GM12892 (cell line): Measurements from ENCODE around the gene AVPR2.

Experiments
- DNase-seq: peaks from one replicate; pipeline ENCODE4 v3.0.0; 2011; ENCODE audit not compliant: insufficient read length
- FAIRE-seq: peaks from 2 replicates; lab custom pipeline; 2011; peaks lifted over from hg19 to GRCh38; lab: Jason Lieb, UNC
- POLR2A ChIP-seq: IDR thresholded peaks from 2 replicates; pipeline ENCODE4 v1.6.1; 2011; ENCODE audit warnings: low read depth, low read length, control low read depth
- POLR2AphosphoS5 ChIP-seq: IDR thresholded peaks from 2 replicates; pipeline ENCODE4 v1.6.1; 2011; ENCODE audit warnings: low read depth, low read length, control low read depth
- TAF1 ChIP-seq: IDR thresholded peaks from 2 replicates; pipeline ENCODE4 v1.6.1; 2011; ENCODE audit warnings: low read depth, mild to moderate bottlenecking, control low read depth, low read length, borderline replicate concordance

AVPR2 gene

DNA sequence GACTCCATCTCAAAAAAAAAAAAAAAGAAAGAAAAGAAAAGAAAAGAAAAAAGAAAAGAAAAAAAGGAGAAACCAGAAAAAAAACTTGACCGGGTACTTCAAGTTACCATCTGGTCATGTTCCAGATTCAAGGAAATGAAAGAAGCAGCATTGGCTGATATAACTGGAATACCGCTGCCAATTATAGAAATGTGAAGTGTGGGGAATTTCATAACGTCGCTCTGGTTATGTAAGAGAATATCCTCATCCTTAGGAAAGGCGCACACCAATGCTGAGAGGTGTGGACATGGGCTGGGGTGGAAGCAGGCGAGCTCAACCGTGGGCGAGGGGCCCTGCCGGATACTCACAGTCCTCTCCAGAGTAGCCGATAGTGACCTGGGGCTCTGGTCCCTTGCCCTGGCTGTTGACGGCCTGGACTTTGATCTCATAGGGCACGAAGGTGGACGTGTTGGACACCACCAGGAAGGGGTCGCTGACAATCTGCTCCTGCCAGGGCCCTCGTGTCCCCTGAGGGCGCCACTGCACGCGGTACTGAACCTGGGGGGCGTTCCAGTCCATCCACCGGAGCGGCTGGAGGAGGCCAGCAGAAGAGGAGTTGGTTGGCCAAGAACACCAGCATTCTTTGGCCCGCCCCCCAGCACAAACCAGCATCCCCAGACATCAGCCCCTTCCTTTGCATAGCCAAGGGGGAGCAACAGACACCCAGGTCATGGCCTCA lies 38.0 kb upstream of the AVPR2 start:
- no peak for FAIRE-seq
- no peak for DNase-seq
- TF ChIP-seq POLR2A (no peak), TAF1 (no peak), POLR2AphosphoS5 (no peak)

DNA sequence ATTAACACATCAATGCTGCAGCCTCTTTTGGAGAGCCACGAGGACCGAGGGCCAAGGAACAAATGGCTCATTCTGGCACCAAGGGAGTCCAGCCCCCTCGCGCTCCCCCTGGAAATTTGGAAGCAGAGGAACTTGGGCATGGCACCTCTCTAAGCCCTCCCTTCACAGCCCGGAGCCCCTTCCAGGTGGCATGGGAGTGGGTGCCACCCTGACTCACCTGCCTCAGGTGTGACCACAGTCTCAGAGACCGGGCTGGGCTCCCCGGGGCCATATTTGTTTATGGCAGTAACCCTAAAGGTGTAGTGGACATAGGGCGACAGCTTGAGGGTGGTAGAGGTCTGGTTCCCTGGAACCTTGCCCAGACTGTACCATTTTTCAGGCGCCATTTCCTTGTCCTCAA lies 37.3 kb upstream of the AVPR2 start:
- DNase-seq (peak; percentile 13), FAIRE-seq (no peak)
- no peak for TF ChIP-seq TAF1
- TF ChIP-seq POLR2AphosphoS5 = no peak
- TF ChIP-seq POLR2A = no peak

DNA sequence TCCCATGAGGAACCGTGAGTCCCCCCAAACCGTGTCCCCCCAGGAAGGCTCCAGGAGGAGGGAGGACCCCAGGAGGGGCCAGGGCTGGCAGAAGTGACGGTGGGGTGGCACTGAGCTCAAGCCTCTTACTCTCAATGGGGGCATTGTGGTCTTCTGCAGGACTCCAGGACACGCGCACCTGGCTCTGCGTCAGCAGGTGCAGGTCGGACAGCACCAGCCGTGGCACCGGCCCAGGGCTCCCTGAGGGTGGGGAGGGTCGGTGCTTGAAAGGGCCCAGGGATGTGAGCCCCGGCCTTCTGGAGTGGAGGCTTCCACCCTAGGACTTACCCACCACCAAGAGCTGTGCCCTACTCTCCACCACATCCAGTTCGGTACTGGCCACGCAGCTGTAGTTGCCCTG lies 36.8 kb upstream of the AVPR2 start:
- DNase-seq = no peak
- no peak for FAIRE-seq

DNA sequence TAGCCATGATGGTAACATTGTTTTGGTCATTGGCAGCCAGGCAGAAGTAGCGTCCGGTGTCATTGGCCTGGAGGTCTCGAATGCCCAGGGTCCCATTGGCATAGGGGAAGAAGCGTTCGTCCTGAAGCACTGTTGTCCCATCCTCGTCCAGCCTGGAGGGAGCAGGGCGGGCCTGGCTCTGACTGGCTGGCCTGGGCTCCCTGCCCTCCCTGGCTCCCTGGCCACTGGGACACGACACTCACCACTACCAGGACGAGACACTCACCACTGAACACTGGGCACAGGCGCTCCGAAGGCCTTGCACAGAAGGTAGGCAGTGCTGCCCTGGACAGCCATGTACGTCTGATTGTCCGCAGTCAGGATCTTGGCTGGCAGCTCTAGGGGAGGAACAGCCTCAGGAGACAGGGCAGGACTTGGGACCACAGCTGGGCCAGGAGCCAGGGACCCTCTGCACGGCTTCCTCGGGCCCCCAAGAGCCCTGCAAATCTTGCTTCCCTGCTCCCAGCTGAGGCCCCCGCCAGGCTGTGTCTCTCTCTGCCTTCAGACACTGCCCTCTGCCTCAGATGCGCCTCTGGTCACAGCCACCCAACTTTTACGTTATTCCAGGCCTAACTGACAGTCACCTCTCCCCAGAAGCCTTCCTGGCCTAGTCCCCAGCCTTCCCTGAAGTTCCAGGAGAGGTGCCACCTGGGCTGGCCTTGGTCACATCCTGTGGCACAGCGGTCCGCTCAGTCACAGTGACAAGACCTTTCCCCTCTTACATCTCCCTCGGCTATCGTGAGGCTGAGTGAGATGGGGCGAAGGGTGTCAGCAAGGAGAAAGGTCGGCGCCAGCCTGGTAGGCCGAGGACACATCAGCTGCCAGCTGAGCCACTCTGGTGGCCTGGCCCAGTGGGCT lies 35.6 kb upstream of the AVPR2 start:
- DNase-seq = peak; percentile 13
- no peak for TF ChIP-seq TAF1
- no peak for TF ChIP-seq POLR2AphosphoS5
- TF ChIP-seq POLR2A = no peak

More for the DNA sequence above, 36.8 kb upstream of the AVPR2 start:
- no peak for TF ChIP-seq TAF1
- TF ChIP-seq POLR2A = no peak
- no peak for TF ChIP-seq POLR2AphosphoS5

DNA sequence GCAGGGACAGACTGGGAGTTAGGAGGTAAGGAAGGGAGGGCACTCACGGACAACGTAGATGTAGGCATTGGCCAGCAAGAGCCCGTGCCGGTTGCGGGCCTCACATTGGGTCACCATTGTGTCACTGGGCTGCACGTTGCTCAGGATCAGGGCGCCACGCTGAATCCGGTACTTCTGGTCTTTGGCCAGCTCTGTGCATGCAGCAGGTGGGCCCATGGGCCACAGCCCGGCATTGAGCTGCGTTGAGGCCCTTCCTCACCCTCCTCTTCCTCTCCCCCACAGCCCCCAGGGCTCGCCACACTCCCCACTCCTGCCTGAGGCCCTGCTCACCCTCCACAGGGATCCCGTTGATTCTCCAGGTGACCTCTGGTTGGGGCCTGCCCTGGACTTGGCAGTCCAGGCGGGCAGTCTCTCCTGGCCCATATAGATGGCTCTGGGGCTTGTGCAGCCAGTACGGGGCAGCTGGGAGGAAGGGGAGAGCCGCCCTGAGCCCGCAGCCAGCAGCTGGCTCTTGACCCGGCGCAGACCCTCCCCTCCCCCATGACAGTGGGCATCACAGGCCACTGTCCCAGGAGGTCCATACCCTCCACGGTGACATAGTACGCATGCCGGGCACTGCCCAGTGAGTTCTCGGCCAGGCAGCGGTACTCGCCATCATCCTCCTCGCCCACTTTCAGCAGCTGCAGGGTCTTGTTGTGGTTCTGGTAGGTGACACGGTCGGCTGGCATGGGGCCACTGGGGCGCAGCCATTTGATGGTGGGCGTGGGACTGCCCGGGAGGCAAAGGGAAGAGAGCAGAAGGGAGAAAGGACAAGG lies 34.8 kb upstream of the AVPR2 start:
- TF ChIP-seq TAF1 = no peak
- no peak for TF ChIP-seq POLR2AphosphoS5
- TF ChIP-seq POLR2A = no peak
- FAIRE-seq = no peak
- no peak for DNase-seq

More for the DNA sequence above, 35.6 kb upstream of the AVPR2 start:
- no peak for FAIRE-seq

DNA sequence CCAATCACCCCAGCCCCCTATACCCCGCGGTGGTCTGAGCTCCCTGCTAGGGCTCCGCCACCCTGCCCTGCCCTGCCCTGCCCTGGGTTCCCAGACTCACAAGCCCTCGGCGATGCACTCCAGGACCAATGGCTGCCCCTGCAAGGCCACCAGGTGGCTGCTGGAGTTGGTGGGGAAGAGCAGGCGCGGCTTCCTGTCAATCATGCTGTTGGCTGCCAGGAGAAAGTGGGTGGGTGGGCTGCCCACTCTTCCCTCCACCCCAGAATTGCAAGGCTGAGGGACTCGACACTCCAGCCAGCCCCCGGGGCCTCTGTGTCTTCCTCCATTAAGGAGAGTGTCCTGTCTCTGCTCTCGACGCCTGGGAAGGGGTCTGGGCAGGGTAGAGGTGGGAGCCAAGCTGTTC lies 34.2 kb upstream of the AVPR2 start:
- FAIRE-seq (no peak), DNase-seq (no peak)
- TF ChIP-seq POLR2A (no peak), TAF1 (no peak), POLR2AphosphoS5 (no peak)

DNA sequence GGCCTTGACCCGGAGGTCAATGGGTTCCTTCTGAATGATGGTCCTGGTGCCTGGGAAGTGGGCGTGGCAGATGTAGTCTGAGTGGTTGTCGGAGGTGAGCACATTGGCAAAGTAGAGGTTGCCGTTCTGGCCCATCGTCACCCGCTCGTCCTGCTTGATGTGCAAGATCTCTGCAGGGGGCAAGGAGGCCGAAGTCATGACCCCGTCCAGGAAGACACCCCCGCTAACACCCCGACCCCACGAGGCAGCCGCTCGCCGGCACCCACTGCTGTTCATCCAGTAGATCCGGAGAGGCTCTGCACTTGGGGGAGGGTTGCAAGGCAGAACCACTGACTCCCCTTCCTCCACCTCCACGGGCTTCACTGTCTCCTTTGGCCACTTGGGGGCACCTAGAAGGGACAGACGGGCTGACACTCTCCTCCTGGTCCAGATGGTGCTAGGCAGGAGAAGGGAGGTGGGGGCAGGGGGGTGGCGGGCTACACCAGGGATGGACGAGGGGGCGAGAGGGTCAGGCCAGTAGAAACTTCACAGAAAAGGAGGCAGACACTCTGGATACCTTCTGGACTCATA lies 33.6 kb upstream of the AVPR2 start:
- DNase-seq = no peak
- no peak for TF ChIP-seq POLR2AphosphoS5
- no peak for TF ChIP-seq POLR2A
- no peak for TF ChIP-seq TAF1
- no peak for FAIRE-seq

DNA sequence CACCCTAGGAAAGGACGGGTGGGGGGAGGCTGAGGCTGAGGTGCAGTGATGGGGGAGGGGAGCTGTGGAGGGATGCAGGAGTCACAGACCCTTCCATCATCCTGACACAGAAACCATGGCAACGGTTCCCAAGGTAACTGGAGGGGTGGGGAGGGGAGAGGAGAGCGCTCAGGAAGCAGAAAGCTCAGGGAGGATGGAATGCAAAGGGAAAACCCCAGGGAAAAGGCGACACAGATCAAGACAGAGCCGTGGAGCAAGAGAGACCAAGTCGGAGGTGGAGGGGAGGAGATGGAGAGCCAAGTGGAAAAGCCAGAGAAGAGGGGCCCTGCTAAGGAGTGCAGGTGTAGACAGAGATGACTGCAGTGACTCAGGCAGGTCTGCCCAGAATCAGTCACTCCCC lies 33.0 kb upstream of the AVPR2 start:
- TF ChIP-seq TAF1 (no peak), POLR2AphosphoS5 (no peak), POLR2A (no peak)
- FAIRE-seq = no peak
- DNase-seq = no peak

DNA sequence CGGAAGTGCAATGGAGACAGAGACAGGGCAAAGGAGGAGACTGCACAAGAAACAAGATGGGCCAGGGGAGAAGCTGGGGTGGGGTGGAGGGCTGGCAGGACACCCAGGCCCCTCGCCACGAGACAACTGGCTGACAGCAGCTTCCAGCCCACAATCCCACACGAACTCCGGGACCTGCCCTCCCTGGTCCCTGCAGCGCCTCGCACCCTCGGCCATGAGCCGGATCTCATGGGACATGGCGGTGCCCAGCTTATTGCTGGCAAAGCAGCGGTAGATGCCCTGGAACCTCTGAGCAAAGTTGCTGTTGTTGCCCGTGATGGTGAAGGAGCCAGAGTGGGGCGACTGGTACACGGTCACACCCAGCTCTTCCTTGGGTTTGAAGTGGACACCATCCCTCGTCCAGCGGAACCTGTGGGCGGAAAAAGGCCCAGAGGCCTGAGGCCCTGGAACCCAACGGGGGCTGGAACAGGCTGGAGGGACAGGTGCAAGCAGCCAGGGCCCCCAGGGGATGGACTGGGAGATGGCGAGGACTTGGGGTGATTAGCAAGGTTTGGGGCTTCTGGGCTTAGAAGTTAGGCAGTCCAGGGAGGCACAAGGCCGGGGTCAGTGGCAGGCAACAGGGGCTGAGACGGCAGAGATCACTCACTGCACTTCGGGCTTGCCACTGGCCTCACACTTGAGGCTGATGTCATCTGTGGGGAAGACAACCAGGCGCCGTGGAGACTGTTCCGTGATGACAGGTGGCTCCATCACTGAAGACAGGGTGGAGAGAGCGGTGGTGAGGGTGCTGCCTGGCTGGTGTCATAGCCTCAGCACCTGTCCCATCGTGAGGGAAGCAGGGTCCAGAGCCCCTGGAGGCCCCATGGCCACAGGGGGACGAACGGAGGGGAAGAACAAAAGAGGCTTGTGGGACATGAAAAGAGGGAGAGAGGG lies 32.3 kb upstream of the AVPR2 start:
- FAIRE-seq (no peak), DNase-seq (no peak)

More for the DNA sequence above, 32.3 kb upstream of the AVPR2 start:
- TF ChIP-seq POLR2AphosphoS5 (no peak), TAF1 (no peak), POLR2A (no peak)
